ENCODE measurements around the gene CTSD.

- TF ChIP-seq CTCF (conservative IDR thresholded peaks at IDR 0.05; ENCODE audit: low read length) (no peak), EZH2phosphoT487 (IDR thresholded peaks at IDR 0.05; ENCODE audit: borderline replicate concordance, low read depth, low read length) (no peak)
Measured at GRCh38 chr11:1748636-1749394, 14.9 kb downstream of the CTSD start.

All from OCI-LY7 (cell line).